ENCODE results near the gene CDH4. TPM values are rescaled to one million over a fixed set of nuclear protein-coding genes. Genes with fewer than 3 reads are reported as not detected.

CDH4 gene
- total and polyA plus RNA-seq, 2 of the 8 experiments (the other 6 are each of a cell fraction or from before 2014, with no cell fraction given), result 4.3 to 7.9 TPM

DNA sequence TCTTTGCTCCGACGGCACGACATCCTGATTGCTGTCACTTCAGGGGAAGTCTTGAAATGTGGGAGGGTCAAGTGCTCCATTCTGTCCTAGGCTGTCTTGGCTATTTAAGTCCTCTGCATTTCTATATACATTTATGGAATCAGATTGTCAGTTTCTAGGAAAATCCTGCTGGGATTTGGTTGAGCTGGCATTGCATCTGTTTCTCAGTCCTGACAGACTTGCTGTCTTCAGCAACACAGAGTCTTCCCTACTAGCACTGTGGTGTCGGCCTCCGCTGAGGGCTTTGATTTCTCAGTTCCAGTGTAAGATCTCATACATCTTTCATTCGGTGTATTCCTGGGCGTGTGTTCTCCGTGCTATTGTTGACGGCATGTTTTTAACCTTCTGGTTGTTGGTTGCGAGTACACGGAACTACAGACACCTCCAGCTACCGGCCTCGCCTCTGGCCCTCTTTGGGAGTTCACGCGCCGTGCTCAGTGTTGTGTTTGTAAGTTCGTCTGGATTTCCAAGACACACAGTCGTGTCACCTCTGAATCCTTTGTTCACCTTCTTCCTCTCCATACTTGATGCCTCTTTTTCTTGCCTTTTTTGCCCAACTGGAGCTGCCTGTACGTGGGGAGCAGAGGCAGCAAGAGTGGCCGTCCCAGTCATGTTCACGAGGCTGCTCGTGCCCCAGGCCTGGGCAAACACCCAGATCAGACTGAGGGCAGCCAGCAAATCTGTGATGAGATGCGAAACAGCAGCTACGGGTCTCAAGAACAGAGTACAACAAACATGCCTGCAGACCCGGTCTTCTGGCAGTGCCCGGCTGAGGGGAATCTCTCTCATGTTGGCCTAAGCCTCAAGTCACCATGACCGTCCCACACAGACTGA, 720.8 kb downstream of the CDH4 start:
- Histone ChIP-seq H3K9ac (replicated peaks in 1 of 4; ENCODE audit: extremely low read depth in 1 of 4, low read depth in 3 of 4, low read length in 3 of 4) (no peak overlapping the region; a peak in 1 of 7 replicates), H3K79me2 (ENCODE audit: control insufficient read depth in 1 of 2, insufficient read depth in 2 of 2, low read length in 2 of 2) (no peaks in the 10 kb centered on the region), H3K23ac (ENCODE audit: insufficient read length) (no peak overlapping the region), H3K79me1 (ENCODE audit: low read depth, low read length) (no peaks in the 10 kb centered on the region), H2BK20ac (ENCODE audit: low read length) (no peak overlapping the region), H3K27ac (ENCODE audit: low read depth, low read length) (no peak overlapping the region), H2BK15ac (ENCODE audit: low read length) (no peak overlapping the region), H3K18ac (ENCODE audit: extremely low read depth, low read length) (no peak overlapping the region), H2AFZ (ENCODE audit: low read length) (no peak overlapping the region), H4K8ac (ENCODE audit: extremely low read depth, insufficient read depth, low read length) (no peak overlapping the region), H3K23me2 (ENCODE audit: low read depth, low read length) (no peaks in the 10 kb centered on the region; the same call in 1 of the 2 replicates), H3K9me3 (ENCODE audit: insufficient read depth in 2 of 2, low read depth in 1 of 2, low read length in 1 of 2) (no peaks in the 10 kb centered on the region), H4K5ac (ENCODE audit: insufficient read length, low read depth, low read length) (no peak overlapping the region), H2BK5ac (ENCODE audit: low read depth, low read length) (no peak overlapping the region; the same call in 1 of the 2 replicates), H3K36me3 (ENCODE audit: control insufficient read depth in 2 of 4, insufficient read depth in 4 of 4, low read length in 3 of 4) (peaks cover 0 to 11% (median 3%) of the 10 kb centered on the region in 4 experiments; a peak in 3 of 8 replicates), H3K14ac (ENCODE audit: insufficient read length) (no peak overlapping the region), H4K20me1 (replicated peaks in 1 of 2; ENCODE audit: control insufficient read depth in 1 of 2, insufficient read depth in 2 of 2, low read length in 2 of 2) (peaks cover 5 to 6% of the 10 kb centered on the region in 2 experiments), H3K4me1 (replicated peaks in 1 of 4; ENCODE audit: control insufficient read depth in 3 of 4, insufficient read depth in 4 of 4, low read length in 3 of 4) (no peaks in the 10 kb centered on the region; a peak in 1 of 7 replicates), H3K4me2 (ENCODE audit: insufficient read depth in 1 of 2, low read depth in 2 of 2, low read length in 2 of 2) (no peak overlapping the region), H3K56ac (replicated peaks; ENCODE audit: insufficient read length, low read depth, low read length) (no peak overlapping the region), H3K4ac (replicated peaks; ENCODE audit: insufficient read length, low read depth, low read length) (no peak overlapping the region), H2BK12ac (ENCODE audit: low read depth, low read length) (no peak overlapping the region), H4K91ac (replicated peaks; ENCODE audit: insufficient read length, low read length) (no peak overlapping the region), H2AK5ac (ENCODE audit: low read depth, low read length) (no peak overlapping the region), H3K4me3 (ENCODE audit: extremely low read depth in 1 of 4, insufficient read depth in 2 of 4, low read depth in 3 of 4, low read length in 4 of 4) (no peak overlapping the region), H3K27me3 (replicated peaks in 1 of 4; ENCODE audit: control insufficient read depth in 3 of 4, extremely low read depth in 1 of 4, insufficient read depth in 3 of 4, low read length in 3 of 4) (no peaks in the 10 kb centered on the region), H2BK120ac (replicated peaks; ENCODE audit: low read depth, low read length) (no peak overlapping the region)
- no peak for FAIRE-seq
- ChIA-PET POLR2A (ENCODE audit: partially characterized antibody) (no interaction called here), CTCF (ENCODE audit: partially characterized antibody) (interaction anchor here (0.7 to 1.3 kb wide), 4 partner anchors 11 to 169 kb away, joined by 3 to 4 read pairs (median 3); no protein-coding TSS in a partner anchor)
- WGBS, 2 experiments (ENCODE audit: extremely low coverage in 1 of 2, insufficient coverage in 1 of 2, insufficient read length in 1 of 2, insufficient replicate concordance in 2 of 2, low coverage in 1 of 2, low lambda C conversion rate in 2 of 2, missing lambda C conversion rate in 1 of 2), result 90% methylated on average over 27 of the region's 27 CpGs; no CpG with 5 or more reads in 1 of the 2 experiments
- no peak for DNase-seq (ENCODE audit: low read depth in 1 of 2, low spot score in 2 of 2)
- TF ChIP-seq SUZ12 (IDR thresholded peaks at IDR 0.05; ENCODE audit: low read length), result no peak
- no peak for TF ChIP-seq YY1 (IDR thresholded peaks at IDR 0.05; ENCODE audit: low read depth, low read length)
- no peak for TF ChIP-seq GABPA (IDR thresholded peaks at IDR 0.05; ENCODE audit: borderline replicate concordance, insufficient read depth, low read length)
- TF ChIP-seq, protein P1, sequence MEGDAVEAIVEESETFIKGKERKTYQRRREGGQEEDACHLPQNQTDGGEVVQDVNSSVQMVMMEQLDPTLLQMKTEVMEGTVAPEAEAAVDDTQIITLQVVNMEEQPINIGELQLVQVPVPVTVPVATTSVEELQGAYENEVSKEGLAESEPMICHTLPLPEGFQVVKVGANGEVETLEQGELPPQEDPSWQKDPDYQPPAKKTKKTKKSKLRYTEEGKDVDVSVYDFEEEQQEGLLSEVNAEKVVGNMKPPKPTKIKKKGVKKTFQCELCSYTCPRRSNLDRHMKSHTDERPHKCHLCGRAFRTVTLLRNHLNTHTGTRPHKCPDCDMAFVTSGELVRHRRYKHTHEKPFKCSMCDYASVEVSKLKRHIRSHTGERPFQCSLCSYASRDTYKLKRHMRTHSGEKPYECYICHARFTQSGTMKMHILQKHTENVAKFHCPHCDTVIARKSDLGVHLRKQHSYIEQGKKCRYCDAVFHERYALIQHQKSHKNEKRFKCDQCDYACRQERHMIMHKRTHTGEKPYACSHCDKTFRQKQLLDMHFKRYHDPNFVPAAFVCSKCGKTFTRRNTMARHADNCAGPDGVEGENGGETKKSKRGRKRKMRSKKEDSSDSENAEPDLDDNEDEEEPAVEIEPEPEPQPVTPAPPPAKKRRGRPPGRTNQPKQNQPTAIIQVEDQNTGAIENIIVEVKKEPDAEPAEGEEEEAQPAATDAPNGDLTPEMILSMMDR (IDR thresholded peaks at IDR 0.05; ENCODE audit: control extremely low read depth in 1 of 3, insufficient read depth in 1 of 3, low read depth in 1 of 3, low read length in 3 of 3), result no peak
- TF ChIP-seq ZNF274 (IDR thresholded peaks at IDR 0.05; ENCODE audit: borderline replicate concordance, extremely low read depth, low read length), result no peak
- no peak for TF ChIP-seq KDM5A (IDR thresholded peaks at IDR 0.05; ENCODE audit: low read length)
- no peak for TF ChIP-seq PHF8 (conservative IDR thresholded peaks at IDR 0.05; ENCODE audit: low read depth, low read length)
- no peak for TF ChIP-seq CEBPB (IDR thresholded peaks at IDR 0.05; ENCODE audit: low read depth, low read length)
- TF ChIP-seq FOSL1 (IDR thresholded peaks at IDR 0.05; ENCODE audit: insufficient read depth, low read depth, low read length), result no peak

Measured in H1 (cell line).